ENCODE measurements around the gene ARFGEF3.
"Not testable (repeated sequence)": the region's sequence is repeated elsewhere in the genome, so short reads cannot be mapped to it uniquely, and the experiment has no call there.

Gene ARFGEF3

GRCh38 chr6:138277835-138278234, 116.1 kb downstream of the ARFGEF3 start:
- DNase-seq, result no peak

DNA sequence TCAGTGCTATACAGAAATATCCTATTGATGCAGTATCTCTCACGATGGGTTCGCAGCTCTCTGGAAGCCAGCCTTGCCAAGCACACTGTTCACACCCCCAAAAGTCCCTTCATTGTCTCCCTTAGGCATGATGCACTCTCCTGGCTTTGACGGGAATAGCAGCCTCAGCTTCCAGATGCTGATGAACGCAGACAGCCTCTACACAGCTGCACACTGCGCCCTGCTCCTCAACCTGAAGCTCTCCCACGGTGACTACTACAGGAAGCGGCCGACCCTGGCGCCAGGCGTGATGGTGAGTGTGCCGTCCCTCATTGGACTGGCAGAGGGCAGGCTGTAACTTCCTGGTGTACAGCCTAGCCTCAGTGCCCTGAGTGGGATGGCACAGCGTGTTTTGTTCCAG, 116.6 kb downstream of the ARFGEF3 start:
- no peak for DNase-seq

- DNase-seq, result no peak
Measured at GRCh38 chr6:138285800-138286199, 124.1 kb downstream of the ARFGEF3 start.

- DNase-seq, result no peak
Measured at GRCh38 chr6:138286698-138287097, 125.0 kb downstream of the ARFGEF3 start.

GRCh38 chr6:138287144-138287955, 125.6 kb downstream of the ARFGEF3 start:
- no peak for DNase-seq

- DNase-seq, result not testable (repeated sequence)
Measured at GRCh38 chr6:138288428-138289085, 126.8 kb downstream of the ARFGEF3 start.

DNA sequence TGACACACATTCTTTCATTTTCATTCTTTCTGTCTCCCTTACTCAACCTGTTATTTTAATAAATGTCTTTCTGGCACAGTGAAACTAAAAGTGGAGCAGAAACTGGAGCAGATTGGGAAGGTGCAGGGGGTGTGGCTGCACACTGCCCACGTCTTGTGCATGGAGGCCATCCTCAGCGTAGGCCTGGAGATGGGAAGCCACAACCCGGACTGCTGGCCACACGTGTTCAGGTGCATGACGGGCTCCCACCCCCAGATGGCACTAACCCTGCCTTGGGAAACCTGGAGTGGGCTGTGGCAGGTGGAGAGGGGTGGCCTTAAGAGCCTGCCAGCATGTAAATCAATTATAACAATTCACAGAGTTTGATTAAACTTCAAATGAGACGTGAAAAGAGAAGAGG, 128.0 kb downstream of the ARFGEF3 start:
- no peak for DNase-seq

GRCh38 chr6:138290423-138290962, 128.8 kb downstream of the ARFGEF3 start:
- DNase-seq, result no peak

- no peak for DNase-seq
Measured at GRCh38 chr6:138291036-138291848, 129.5 kb downstream of the ARFGEF3 start.

GRCh38 chr6:138291849-138292181, 130.1 kb downstream of the ARFGEF3 start:
- DNase-seq, result no peak

- DNase-seq, result no peak
Measured at GRCh38 chr6:138292482-138292881, 130.7 kb downstream of the ARFGEF3 start.

DNA sequence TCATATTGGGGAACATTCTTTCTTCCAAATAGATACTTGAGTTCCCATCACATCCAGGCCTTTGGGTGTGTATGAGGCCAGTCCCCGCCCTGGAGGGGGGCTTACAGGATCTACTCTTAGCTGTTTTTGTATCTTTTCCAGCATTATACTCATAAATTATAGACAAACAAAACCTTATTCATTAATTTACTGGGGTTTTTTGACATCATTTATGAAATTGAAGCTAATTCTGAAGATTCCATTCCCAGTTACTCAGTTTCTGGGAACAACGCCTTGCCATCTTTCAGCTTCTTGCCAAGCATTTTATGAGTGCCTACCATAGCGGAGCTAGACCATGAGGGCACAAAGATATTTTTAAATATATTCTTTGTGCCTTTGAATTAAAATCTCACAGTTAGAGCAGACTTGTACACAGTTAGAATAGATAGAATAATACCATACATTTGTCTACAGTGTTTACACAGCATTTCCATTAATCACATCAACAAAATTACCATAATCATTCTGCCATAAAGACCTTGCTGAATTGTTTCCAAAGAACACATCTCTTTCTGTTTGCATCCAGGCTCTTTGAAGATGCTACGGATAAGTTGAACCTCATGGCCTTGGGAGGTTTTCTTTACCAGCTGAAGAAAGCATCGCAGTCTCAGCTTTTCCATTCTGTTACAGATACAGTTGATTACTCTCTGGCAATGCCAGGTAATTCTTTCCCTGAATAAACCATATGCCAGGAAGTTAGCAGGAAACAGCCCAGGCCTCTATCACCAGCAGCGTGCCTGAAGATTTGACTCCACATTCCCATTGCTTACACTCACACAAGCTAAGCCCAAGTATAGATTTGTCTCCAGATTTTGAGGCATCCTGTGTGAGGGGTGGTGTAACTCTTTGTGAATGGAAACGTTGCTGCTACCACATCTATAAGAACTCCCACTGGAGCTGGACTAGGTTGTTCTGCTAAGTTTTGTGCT, 132.0 kb downstream of the ARFGEF3 start:
- DNase-seq, result no peak

DNA sequence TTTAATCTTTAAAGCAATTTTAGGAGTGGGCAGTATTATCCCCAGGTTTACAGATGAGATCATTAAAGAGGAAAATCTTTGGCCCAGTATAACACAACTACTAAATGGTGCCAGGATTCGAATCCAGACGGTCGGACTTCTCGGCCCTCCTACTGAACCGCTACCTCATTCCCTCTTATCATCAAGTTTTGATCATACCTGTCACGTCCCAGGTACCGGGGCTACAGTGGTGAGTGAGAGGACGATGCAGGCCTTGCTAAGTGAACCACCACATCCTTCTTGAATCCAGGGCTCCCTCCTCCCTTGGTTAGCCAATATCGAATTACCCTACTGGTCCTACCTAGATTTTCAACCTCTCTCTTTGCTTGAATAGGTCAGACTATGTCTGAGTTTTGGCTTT, 134.6 kb downstream of the ARFGEF3 start:
- no peak for DNase-seq

GRCh38 chr6:138296786-138297185, 135.0 kb downstream of the ARFGEF3 start:
- DNase-seq, result no peak

DNA sequence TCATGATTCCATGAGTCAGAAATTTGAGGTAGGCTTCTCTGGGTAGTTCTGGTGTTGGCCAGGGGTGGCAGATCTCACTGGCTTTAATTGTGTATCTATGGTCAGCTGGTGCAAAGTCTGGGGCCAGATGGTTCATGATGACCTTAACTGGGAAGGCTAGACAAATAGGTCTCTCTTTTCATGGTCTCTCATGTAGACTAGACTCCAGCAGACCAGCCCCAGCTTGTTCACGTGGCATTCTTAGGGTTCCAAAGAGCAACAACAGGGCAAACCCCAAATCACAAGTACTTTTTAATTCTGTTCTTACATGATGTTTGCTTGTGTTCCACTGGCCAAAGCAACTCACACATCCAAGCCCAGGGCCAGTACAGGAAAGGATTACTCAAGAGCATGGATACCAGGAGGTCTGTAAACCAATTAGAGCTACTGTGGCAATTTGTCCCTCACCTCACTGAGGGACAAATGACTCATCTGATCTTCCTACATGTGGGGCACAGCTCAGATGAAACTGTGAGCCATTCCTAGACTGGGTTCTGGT, 136.1 kb downstream of the ARFGEF3 start:
- DNase-seq, result no peak

GRCh38 chr6:138300469-138300868, 138.7 kb downstream of the ARFGEF3 start:
- no peak for DNase-seq

DNA sequence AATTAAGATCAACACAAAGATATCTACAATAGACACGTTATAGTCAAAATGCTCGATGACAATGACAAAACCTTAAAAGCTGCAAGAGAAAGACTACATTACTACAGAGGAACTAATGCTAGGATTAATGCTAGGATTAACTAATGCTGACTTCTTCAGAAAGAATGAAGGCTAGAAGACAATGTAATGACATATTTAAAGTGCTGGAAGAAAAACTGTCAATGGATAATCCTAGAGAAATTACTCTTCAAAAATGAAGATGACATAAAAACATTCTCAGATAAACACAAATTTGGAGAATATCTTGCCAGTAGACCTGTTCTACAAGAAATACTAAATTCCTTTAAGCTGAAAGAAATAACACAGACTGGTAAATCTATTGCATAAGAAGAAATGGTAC, 140.8 kb downstream of the ARFGEF3 start:
- no peak for DNase-seq

- DNase-seq, result no peak
Measured at GRCh38 chr6:138307352-138307751, 145.6 kb downstream of the ARFGEF3 start.

DNA sequence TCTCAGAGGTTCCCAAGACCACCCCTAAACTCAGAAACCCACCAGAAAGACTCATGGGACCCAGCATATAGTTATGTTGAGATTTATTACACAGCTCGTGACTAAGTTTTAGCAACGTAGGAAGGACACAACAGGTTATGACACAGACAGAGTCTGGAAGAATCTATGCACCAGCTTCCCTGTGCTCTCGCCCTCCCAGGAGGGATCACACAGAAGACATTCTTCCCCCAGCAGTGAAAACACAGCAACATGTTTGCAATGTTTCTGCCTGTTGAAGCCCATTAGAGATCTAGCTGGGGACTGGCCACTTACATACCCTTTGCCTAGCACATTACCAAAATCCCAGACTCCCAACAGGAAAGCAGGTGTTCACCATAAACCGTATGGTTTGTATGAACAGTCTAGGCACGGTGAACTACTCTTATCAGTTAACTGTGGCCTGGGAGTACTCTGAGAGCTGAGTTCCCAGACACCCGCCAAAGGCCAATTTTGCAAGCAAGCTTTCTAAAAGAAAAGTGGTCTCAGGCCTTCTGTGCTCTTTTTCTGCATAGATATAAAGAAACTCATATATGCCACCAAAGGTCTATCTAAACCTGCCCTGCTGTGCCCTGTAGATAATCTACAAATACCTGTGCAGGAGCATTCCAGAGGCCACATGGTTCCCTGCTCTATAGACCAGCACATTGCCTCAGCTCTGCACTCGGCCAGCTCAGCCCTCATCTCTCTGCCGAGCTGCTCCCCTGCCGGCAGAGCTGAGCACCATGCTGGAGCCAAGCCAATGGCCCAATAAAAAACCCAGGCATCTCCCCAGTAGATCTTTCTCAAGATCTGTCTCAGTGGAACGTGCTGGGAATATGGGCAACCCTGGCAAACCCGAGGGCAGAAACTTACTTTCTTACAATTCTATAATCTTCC, 146.3 kb downstream of the ARFGEF3 start:
- no peak for DNase-seq

GRCh38 chr6:138308731-138309110, 147.0 kb downstream of the ARFGEF3 start:
- DNase-seq, result no peak

DNA sequence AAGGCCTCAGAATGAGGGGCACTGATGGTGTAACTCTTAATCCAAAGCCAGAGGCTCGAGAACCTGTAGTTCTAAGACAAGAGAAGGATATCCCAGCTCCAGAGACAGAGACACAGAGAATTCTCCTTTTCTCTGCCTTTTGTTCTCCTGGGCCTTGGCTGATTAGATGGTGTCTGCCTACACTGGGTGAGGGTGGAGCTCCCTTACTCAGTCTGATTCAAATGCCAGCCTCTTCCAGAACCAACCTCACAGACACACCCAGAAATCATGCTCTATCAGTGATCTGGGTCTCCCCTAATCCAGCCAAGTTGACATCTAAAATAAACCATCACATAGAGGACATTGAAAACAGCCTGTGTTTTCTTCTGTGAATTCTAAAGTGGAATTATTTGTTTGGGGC, 148.0 kb downstream of the ARFGEF3 start:
- no peak for DNase-seq
